Esophagus squamous epithelium (tissue), 5 donors: ENCODE results near the gene ZNF385B. TPM values are rescaled to one million over a fixed set of nuclear protein-coding genes. Genes with fewer than 3 reads are reported as not detected.
"Not testable (repeated sequence)": the region's sequence is repeated elsewhere in the genome, so short reads cannot be mapped to it uniquely, and the experiment has no call there.

Source experiments
- DNase-seq: peaks from one replicate; lab custom pipeline; 2025; lab: John Stamatoyannopoulos, UW
- H3K27ac ChIP-seq, 4 donors: fragments of 200-600 bp; sonication (generic); one replicate each; pipeline ENCODE4 v1.5.1; 2016 to 2019; ENCODE audit warnings: mild to moderate bottlenecking in 1 of 4
- H3K27me3 ChIP-seq, 4 donors: fragments of 200-600 bp; sonication (generic); 1 replicate in 3 of 4; 2 replicates in 1 of 4; pipeline versions ENCODE4 v1.5.1 to v1.6.0; 2017 to 2021; ENCODE audit warnings: antibody characterized with exemption in 1 of 4
- H3K36me3 ChIP-seq, 3 donors: fragments of 200-600 bp; sonication (generic); one replicate each; pipeline ENCODE4 v1.5.1; 2016 to 2019
- H3K4me1 ChIP-seq, 3 donors: fragments of 200-600 bp; sonication (generic); one replicate each; pipeline ENCODE4 v1.5.1; 2017 to 2019
- H3K4me3 ChIP-seq, 4 donors: fragments of 200-600 bp; sonication (generic); 1 replicate in 3 of 4; 2 replicates in 1 of 4; pipeline ENCODE4 v1.5.1; 2016 to 2019; ENCODE audit warnings: mild to moderate bottlenecking in 2 of 4, moderate library complexity in 1 of 4
- H3K9me3 ChIP-seq, 3 donors: fragments of 200-600 bp; sonication (generic); one replicate each; pipeline ENCODE4 v1.5.1; 2016 to 2019
- POLR2A ChIP-seq, 4 donors: fragments of 450-650 bp; IDR thresholded peaks; one replicate each; pipeline ENCODE4 v1.6.1; 2017; ENCODE audit warnings: antibody characterized with exemption in 4 of 4, mild to moderate bottlenecking in 4 of 4, moderate library complexity in 3 of 4
- WGBS, 2 donors: methylation state at CpG; one replicate each; pipeline ENCODE4 v1.1.5; 2018; 5-methylcytosine and 5-hydroxymethylcytosine counted together
- intact Hi-C: fragments of 100-400 bp; cut with DNase I; formaldehyde crosslinking; loops from one replicate; pipeline ENCODE4 v1.15.0; 2022
- total RNA-seq, 4 donors: library from RNA; depleted of rRNA; stranded (reverse); fragments of >200 nt; gene quantifications; one replicate each; pipeline ENCODE4 v1.1.0, GENCODE V29; 2016
- TF ChIP-seq, protein P1 (sequence below), 6 experiments: fragments of 450-650 bp in 4 of 6; fragments of 200-600 bp in 2 of 6; sonication (generic) in 2 of 6; IDR thresholded peaks; one replicate each; pipeline ENCODE4 v1.5.1; 2016 to 2019; ENCODE audit warnings: antibody characterized with exemption in 6 of 6, mild to moderate bottlenecking in 4 of 6, moderate library complexity in 4 of 6
- donor health status: DM: yes; HTN: yes; CAD: no.

The ZNF385B gene
- total RNA-seq, 4 donors from 2014 or later, result 0.44 to 3.1 (median 0.44) TPM; not detected in 1

- no peak for TF ChIP-seq POLR2A (IDR thresholded peaks at IDR 0.05)
- TF ChIP-seq, protein P1, sequence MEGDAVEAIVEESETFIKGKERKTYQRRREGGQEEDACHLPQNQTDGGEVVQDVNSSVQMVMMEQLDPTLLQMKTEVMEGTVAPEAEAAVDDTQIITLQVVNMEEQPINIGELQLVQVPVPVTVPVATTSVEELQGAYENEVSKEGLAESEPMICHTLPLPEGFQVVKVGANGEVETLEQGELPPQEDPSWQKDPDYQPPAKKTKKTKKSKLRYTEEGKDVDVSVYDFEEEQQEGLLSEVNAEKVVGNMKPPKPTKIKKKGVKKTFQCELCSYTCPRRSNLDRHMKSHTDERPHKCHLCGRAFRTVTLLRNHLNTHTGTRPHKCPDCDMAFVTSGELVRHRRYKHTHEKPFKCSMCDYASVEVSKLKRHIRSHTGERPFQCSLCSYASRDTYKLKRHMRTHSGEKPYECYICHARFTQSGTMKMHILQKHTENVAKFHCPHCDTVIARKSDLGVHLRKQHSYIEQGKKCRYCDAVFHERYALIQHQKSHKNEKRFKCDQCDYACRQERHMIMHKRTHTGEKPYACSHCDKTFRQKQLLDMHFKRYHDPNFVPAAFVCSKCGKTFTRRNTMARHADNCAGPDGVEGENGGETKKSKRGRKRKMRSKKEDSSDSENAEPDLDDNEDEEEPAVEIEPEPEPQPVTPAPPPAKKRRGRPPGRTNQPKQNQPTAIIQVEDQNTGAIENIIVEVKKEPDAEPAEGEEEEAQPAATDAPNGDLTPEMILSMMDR (IDR thresholded peaks at IDR 0.05), result no peak
- intact Hi-C loops, result no loop called here
These were observed 37.5 kb upstream of the ZNF385B start for GRCh38 chr2:179898873-179899272.

DNA sequence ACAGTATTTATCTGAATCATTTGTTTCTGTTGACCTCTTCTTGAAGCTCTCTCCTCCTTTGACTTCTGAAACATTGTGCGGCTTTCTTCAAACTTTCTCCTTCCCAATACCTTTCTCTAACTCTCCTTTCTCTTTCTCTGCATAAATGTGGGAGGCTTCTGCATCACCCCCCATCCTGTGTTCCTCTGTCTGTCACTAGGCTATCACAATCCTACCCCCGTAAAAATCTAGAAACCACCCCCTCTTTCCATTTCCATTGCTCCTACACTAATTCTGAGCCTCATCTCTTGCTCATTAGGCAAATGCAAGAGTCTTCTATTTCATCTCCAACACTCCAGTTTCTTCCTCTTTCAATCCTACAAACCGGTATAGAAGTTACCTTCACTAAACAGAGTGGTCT lies 32.2 kb upstream of the ZNF385B start:
- 73 to 80% methylated on average over 3 of the region's 3 CpGs for WGBS, 2 donors
- no peaks in the 10 kb centered on the region for H3K4me1 ChIP-seq
- H3K9me3 ChIP-seq, result no peaks in the 10 kb centered on the region
- no peaks in the 10 kb centered on the region for H3K27me3 ChIP-seq
- TF ChIP-seq POLR2A (IDR thresholded peaks at IDR 0.05), result no peak
- TF ChIP-seq, protein P1 (IDR thresholded peaks at IDR 0.05), result no peak
- no peak overlapping the region for H3K4me3 ChIP-seq
- intact Hi-C loops, result no loop called here
- no peak overlapping the region for H3K27ac ChIP-seq
- H3K36me3 ChIP-seq, result no peaks in the 10 kb centered on the region
- DNase-seq, result no peak

More at GRCh38 chr2:179898873-179899272, 37.5 kb upstream of the ZNF385B start:
- WGBS, 2 donors, result 74 to 77% methylated on average over 4 of the region's 4 CpGs
- no peaks in the 10 kb centered on the region for H3K9me3 ChIP-seq
- H3K27ac ChIP-seq, result no peak overlapping the region
- DNase-seq, result no peak
- no peaks in the 10 kb centered on the region for H3K27me3 ChIP-seq
- no peak overlapping the region for H3K4me3 ChIP-seq
- H3K36me3 ChIP-seq, result no peaks in the 10 kb centered on the region
- H3K4me1 ChIP-seq, result no peaks in the 10 kb centered on the region

DNA sequence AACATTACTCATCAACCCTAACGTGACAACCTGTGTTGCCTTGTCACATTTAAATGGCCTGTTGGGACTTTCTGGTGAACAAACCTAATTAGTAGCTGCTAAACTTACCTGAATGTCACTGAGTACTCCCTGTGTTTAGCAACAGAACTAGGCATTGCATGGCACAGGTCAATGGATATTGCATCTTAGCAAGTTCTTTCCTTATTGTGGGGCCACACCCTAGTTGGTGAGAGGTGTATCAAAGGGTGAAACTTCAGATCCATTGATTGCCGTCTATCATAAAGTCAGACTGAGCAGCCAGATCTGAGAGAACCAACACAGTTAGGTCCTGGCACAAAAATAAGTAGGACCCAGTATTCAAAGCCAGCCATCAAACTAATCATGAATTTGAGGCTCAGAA lies 29.8 kb upstream of the ZNF385B start:
- H3K4me3 ChIP-seq, result no peak overlapping the region
- no peaks in the 10 kb centered on the region for H3K27me3 ChIP-seq
- H3K27ac ChIP-seq, result no peak overlapping the region
- no peaks in the 10 kb centered on the region for H3K9me3 ChIP-seq
- H3K36me3 ChIP-seq, result no peaks in the 10 kb centered on the region
- DNase-seq, result no peak
- intact Hi-C loops, result no loop called here
- H3K4me1 ChIP-seq, result no peaks in the 10 kb centered on the region
- 66 to 88% methylated on average over 1 to 2 of the region's 2 CpGs for WGBS, 2 donors
- TF ChIP-seq, protein P1 (IDR thresholded peaks at IDR 0.05), result no peak
- no peak for TF ChIP-seq POLR2A (IDR thresholded peaks at IDR 0.05)

GRCh38 chr2:179890666-179891065 lies 29.3 kb upstream of the ZNF385B start:
- Histone ChIP-seq H3K27me3 (no peaks in the 10 kb centered on the region), H3K4me1 (no peaks in the 10 kb centered on the region), H3K27ac (no peak overlapping the region), H3K9me3 (no peaks in the 10 kb centered on the region), H3K36me3 (no peaks in the 10 kb centered on the region), H3K4me3 (no peak overlapping the region)
- intact Hi-C loops, result no loop called here
- TF ChIP-seq, protein P1 (IDR thresholded peaks at IDR 0.05), result no peak
- no peak for TF ChIP-seq POLR2A (IDR thresholded peaks at IDR 0.05)
- DNase-seq, result no peak

GRCh38 chr2:179888642-179889041 lies 27.2 kb upstream of the ZNF385B start:
- H3K9me3 ChIP-seq, H3K36me3 ChIP-seq, H3K27ac ChIP-seq, intact Hi-C loops, H3K4me1 ChIP-seq, H3K4me3 ChIP-seq, H3K27me3 ChIP-seq, DNase-seq: not testable (repeated sequence)
- 73 to 87% methylated on average over 6 of the region's 6 CpGs for WGBS, 2 donors

DNA sequence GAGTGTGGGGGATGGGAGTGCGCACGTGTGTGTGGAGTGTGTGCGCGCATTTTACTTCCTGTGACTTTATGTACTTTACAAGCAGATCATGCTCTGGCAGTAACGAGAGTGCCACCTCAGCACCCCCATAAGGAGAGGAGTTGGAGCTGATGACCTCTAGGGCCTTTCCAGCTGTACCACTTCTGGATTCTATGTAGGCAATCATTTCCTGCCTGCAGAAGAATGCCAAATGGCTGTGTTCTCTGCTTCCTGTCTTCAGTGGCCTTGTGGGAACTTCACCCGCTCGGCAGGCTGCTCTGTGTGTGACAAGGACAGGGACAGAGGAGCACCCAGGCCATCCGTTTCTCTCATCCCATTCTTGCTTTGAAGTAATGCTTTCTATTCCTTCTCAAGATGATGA lies 22.8 kb upstream of the ZNF385B start:
- no peaks in the 10 kb centered on the region for H3K27me3 ChIP-seq
- no peaks in the 10 kb centered on the region for H3K36me3 ChIP-seq
- H3K4me1 ChIP-seq, result no peaks in the 10 kb centered on the region
- TF ChIP-seq, protein P1 (IDR thresholded peaks at IDR 0.05), result no peak
- no peak for TF ChIP-seq POLR2A (IDR thresholded peaks at IDR 0.05)
- no peaks in the 10 kb centered on the region for H3K9me3 ChIP-seq
- intact Hi-C loops, result no loop called here
- WGBS, 2 donors, result 66 to 77% methylated on average over 6 to 7 of the region's 8 CpGs
- DNase-seq, result no peak
- H3K27ac ChIP-seq, result no peak overlapping the region
- H3K4me3 ChIP-seq, result no peak overlapping the region
